Measurements from ENCODE around the gene PRKN.

Gene PRKN

GRCh38 chr6:162264581-162264980 is 463.0 kb downstream of the PRKN start:
- Mint-ChIP-seq H3K4me1 (ENCODE audit: low read depth) (no peaks in the 10 kb centered on the region), H3K27ac (no peak overlapping the region), H3K9me3 (ENCODE audit: low read depth) (peaks cover 5% of the 10 kb centered on the region), H3K4me3 (no peak overlapping the region), H3K27me3 (no peaks in the 10 kb centered on the region), H3K36me3 (peaks cover 13% of the 10 kb centered on the region)

DNA sequence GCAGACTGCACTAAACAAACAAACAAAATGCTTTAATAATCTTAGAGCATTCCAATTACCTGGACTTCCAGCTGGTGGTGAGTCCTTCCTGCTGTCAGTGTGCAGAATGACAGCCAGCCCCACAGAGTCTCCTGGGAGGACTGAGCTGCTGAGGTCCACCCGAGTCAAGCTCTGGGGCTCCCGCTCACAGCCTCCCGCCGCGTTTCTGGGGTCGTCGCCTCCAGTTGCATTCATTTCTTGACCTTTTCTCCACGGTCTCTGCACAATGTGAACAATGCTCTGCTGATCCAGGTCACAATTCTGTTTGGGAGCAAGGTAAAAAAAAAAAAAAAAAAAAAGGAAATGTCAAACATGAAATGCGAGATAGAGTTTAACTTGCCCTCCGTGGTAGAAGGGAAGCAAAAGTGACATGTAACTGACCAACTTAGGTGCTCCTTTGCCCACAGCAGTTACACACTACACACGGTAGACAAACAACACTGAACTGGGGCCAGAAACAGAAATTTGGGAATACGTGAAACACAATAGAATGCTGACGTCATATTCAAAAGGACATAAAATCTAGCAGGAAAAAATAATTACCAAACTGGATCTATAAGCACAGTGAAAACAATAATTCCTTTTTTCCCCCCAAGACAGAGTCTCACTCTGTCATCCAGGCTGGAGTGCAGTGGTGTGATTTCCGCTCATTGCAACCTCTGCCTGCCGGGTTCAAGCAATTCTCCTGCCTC is 464.9 kb downstream of the PRKN start:
- Mint-ChIP-seq H3K4me3 (no peak overlapping the region), H3K27ac (no peak overlapping the region), H3K36me3 (peaks cover 17% of the 10 kb centered on the region), H3K9me3 (ENCODE audit: low read depth) (peaks cover 5% of the 10 kb centered on the region), H3K4me1 (ENCODE audit: low read depth) (no peaks in the 10 kb centered on the region), H3K27me3 (no peaks in the 10 kb centered on the region)

DNA sequence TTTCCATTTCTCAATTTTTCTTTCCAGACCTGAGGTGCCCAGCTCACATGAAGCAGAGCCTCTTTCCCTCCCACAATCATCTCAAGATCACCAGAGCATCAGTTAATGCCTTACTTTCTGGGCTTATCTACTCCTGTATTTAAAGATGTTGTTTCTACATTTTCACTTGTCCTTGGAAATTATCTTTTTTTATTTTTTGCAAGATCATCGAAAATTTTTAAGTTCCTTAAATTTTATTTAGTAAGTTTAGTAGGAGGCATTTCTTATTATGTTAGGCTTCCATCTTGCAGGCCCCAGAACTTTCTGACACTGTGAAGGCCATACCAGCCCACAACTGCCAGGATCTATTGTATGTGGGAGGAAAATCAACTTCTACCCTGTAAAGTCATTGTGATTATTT is 466.0 kb downstream of the PRKN start:
- H3K27ac Mint-ChIP-seq: no peak overlapping the region
- H3K4me3 Mint-ChIP-seq: no peak overlapping the region
- H3K9me3 Mint-ChIP-seq (ENCODE audit: low read depth): peaks cover 5% of the 10 kb centered on the region
- H3K27me3 Mint-ChIP-seq: no peaks in the 10 kb centered on the region
- no peaks in the 10 kb centered on the region for H3K4me1 Mint-ChIP-seq (ENCODE audit: low read depth)
- peaks cover 20% of the 10 kb centered on the region for H3K36me3 Mint-ChIP-seq

DNA sequence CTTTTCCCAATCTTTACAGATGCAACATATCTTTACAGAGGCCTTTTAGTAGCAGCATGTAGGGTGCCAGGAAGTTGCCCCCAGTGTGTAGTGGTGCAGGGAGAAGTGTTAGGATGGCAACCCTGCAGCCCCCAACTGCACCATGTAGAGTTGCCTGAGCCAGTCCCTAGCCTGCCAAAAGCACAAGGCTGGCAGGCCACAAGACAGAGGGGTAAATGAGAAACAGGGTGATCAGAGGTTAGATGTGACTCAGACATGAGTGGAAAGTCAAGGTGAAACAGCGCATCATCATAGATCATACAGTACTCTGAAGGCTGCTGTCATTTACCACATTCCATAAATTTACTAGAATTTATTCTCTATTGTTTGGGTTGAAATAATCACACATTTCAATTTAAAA is 467.5 kb downstream of the PRKN start:
- no peaks in the 10 kb centered on the region for H3K27me3 Mint-ChIP-seq
- peaks cover 4% of the 10 kb centered on the region for H3K9me3 Mint-ChIP-seq (ENCODE audit: low read depth)
- H3K4me3 Mint-ChIP-seq: no peak overlapping the region
- no peaks in the 10 kb centered on the region for H3K4me1 Mint-ChIP-seq (ENCODE audit: low read depth)
- no peak overlapping the region for H3K27ac Mint-ChIP-seq
- peaks cover 20% of the 10 kb centered on the region for H3K36me3 Mint-ChIP-seq

DNA sequence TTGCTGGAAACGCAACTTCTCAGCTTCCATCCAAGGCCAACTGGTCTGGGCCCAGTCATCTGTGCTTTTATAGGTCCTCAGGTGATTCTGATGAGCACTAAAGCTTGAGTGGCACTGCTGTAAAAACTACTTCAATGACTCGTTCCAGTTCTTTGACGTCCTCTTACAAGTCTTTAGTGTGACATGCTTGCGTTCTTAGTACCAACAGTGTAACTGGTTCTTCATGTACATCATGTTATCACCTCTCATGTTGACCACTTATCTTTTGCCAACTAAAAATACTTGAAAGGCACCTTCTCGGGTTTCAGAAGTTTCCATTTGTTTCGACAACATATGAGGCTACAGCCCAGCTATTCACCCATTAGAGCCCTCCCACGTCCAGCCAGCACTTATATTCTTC is 468.9 kb downstream of the PRKN start:
- Mint-ChIP-seq H3K27ac (no peak overlapping the region), H3K36me3 (peaks cover 20% of the 10 kb centered on the region), H3K4me3 (no peak overlapping the region), H3K27me3 (no peaks in the 10 kb centered on the region), H3K4me1 (ENCODE audit: low read depth) (no peaks in the 10 kb centered on the region), H3K9me3 (ENCODE audit: low read depth) (no peaks in the 10 kb centered on the region)

DNA sequence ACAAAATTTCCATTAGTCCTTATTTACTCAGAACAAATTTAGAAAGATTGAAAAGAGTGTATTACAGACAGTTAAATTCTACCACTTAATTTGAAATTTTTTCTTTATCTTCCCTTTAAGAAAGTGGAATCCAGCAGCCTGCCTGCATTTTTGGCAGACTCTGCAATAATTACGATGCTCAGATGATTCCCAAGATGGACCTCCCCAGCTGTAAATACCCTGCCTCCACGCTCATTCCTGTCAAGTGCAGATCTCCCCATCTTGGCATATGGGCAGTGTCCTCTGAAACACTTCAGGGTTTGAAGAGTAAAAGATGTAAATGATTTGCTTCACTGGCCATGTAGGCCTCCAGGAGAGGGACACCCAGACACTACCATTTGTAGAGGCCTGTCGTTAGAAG is 471.2 kb downstream of the PRKN start:
- peaks cover 11% of the 10 kb centered on the region for H3K36me3 Mint-ChIP-seq
- H3K4me1 Mint-ChIP-seq (ENCODE audit: low read depth): no peaks in the 10 kb centered on the region
- no peaks in the 10 kb centered on the region for H3K9me3 Mint-ChIP-seq (ENCODE audit: low read depth)
- no peak overlapping the region for H3K27ac Mint-ChIP-seq
- H3K27me3 Mint-ChIP-seq: no peaks in the 10 kb centered on the region
- H3K4me3 Mint-ChIP-seq: no peak overlapping the region

GRCh38 chr6:162251257-162251656 is 476.3 kb downstream of the PRKN start:
- peaks cover 2% of the 10 kb centered on the region for H3K36me3 Mint-ChIP-seq
- no peaks in the 10 kb centered on the region for H3K4me1 Mint-ChIP-seq (ENCODE audit: low read depth)
- no peak overlapping the region for H3K27ac Mint-ChIP-seq
- H3K27me3 Mint-ChIP-seq: no peaks in the 10 kb centered on the region
- H3K4me3 Mint-ChIP-seq: no peak overlapping the region
- H3K9me3 Mint-ChIP-seq (ENCODE audit: low read depth): no peaks in the 10 kb centered on the region

DNA sequence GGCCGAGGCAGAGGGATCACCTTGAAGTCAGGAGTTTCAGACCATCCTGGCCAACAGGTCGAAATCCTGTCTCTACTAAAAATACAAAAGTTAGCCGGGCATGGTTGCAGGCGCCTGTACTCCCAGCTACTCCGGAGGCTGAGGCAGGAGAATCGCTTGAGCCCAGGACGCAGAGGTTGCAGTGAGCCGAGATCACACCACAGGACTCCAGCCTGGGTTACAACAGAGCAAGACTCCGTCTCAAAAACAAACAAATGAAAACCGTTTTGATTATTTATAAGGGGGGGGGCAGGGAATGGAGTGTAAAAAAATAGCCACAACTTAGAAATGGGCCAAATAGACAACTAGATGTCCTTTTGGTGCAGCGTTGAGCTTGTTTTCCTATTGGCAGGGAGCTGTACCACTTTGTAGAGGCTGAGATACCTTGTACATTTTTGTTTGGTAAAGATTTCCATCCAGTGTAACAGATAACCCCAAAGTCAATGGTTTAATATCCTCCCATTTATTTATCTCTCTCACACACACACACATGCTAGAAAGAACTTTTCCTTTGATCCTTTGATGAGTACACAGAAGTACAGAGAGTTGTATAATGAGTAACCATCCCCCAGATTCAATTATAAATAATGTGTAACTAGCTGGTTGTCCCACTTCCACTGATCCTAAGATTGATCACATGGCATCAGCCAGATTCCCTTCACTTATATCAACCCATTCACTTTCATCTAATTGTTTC is 477.5 kb downstream of the PRKN start:
- peaks cover 2% of the 10 kb centered on the region for H3K36me3 Mint-ChIP-seq
- H3K4me1 Mint-ChIP-seq (ENCODE audit: low read depth): no peaks in the 10 kb centered on the region
- H3K9me3 Mint-ChIP-seq (ENCODE audit: low read depth): no peaks in the 10 kb centered on the region
- no peak overlapping the region for H3K4me3 Mint-ChIP-seq
- H3K27me3 Mint-ChIP-seq: no peaks in the 10 kb centered on the region
- H3K27ac Mint-ChIP-seq: no peak overlapping the region

DNA sequence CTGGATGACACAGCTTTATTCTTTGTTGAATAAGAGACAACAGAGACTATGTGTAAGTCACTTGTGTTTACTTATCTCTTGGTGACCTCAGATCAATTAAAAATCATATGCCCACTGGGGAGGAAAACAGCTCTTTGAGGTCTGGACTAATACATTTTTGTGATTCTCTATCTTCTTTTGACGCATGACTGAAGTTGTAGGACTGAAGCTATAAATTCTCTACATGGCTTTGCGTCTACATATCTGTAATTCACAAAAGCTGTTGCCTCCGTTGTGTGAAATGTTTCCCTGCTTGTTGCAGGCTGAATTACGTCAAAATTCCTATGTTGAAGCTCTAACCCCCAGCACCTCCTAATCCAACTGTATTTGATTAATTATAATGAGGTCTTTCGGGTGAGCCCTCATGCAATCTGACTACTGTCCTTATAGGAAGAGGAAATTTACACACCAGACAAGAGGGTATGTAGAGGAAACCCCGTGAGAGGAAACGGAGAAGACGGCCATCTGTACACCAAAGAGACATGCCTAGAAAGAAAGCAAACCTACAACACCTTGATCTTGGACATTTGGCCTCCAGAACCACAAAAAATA is 481.6 kb downstream of the PRKN start:
- no peaks in the 10 kb centered on the region for H3K27me3 Mint-ChIP-seq

DNA sequence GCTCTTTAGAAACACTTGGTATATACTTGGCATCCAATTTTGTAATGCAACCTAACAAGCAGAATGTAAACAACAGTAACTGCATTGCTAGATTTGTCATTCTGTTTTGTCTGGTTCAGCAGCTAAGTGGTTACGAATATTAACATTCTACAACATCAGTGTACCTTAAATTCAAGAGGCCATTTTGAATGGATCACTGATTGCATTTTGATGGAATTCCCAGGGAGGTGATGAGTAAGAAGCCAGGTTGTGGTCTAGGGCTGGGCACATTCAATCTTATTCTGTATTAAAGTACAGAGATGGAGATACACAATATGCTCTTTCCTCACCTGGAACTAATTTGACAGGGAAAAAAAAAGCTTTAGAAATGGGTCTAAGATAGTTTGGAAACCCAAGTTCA is 483.5 kb downstream of the PRKN start:
- no peaks in the 10 kb centered on the region for H3K9me3 Mint-ChIP-seq (ENCODE audit: low read depth)
- H3K4me3 Mint-ChIP-seq: no peak overlapping the region
- no peaks in the 10 kb centered on the region for H3K4me1 Mint-ChIP-seq (ENCODE audit: low read depth)

More for the DNA sequence above, 481.6 kb downstream of the PRKN start:
- no peaks in the 10 kb centered on the region for H3K4me1 Mint-ChIP-seq (ENCODE audit: low read depth)
- no peak overlapping the region for H3K27ac Mint-ChIP-seq
- H3K9me3 Mint-ChIP-seq (ENCODE audit: low read depth): no peaks in the 10 kb centered on the region
- peaks cover 2% of the 10 kb centered on the region for H3K36me3 Mint-ChIP-seq
- H3K4me3 Mint-ChIP-seq: no peak overlapping the region

DNA sequence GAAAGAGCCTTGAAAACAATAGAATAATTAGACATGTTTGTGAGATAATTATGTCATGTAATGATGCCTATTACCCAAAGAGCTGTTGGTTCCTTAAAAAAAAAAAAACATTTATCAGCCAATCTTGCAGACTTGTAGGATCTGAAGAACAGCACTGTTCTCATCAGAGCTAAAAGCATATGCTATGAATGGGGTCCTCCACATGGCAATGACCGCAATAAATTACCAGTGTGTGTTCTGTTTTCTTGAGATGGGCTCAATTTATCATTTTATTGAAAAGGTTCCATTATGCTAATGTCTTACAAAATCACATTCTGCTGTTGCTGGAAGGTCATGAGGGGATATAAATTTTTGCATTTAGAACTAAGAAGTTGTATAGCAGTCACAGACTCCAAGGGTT is 484.7 kb downstream of the PRKN start:
- Mint-ChIP-seq H3K4me1 (ENCODE audit: low read depth) (no peaks in the 10 kb centered on the region), H3K27ac (no peak overlapping the region), H3K9me3 (ENCODE audit: low read depth) (no peaks in the 10 kb centered on the region), H3K4me3 (no peak overlapping the region), H3K36me3 (peaks cover 2% of the 10 kb centered on the region), H3K27me3 (no peaks in the 10 kb centered on the region)

More for the DNA sequence above, 483.5 kb downstream of the PRKN start:
- Mint-ChIP-seq H3K27me3 (no peaks in the 10 kb centered on the region), H3K36me3 (peaks cover 2% of the 10 kb centered on the region), H3K27ac (no peak overlapping the region)

DNA sequence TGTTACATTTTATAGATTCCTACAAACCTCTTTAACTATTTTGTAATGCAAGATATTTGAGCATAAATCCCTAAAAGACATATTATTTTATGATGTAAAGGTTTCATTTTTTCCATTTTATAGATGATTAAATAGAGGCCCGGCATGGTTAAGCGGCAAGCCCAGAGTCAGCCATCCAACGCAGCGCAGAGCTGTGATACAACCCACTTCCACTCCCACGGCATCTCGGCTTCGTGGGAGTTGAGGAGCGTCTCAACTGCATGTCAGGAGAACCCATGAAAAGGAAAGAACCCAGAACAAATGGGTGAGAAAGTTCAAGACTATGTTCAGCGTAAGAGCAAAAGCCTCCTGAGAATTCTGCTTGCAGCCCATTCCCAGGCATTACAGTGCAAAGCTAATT is 488.2 kb downstream of the PRKN start:
- Mint-ChIP-seq H3K4me3 (no peak overlapping the region), H3K36me3 (peaks cover 2% of the 10 kb centered on the region), H3K4me1 (ENCODE audit: low read depth) (no peaks in the 10 kb centered on the region), H3K9me3 (ENCODE audit: low read depth) (no peaks in the 10 kb centered on the region), H3K27ac (no peak overlapping the region), H3K27me3 (no peaks in the 10 kb centered on the region)

GRCh38 chr6:162238675-162239074 is 488.9 kb downstream of the PRKN start:
- no peaks in the 10 kb centered on the region for H3K9me3 Mint-ChIP-seq (ENCODE audit: low read depth)
- no peaks in the 10 kb centered on the region for H3K27me3 Mint-ChIP-seq
- no peak overlapping the region for H3K4me3 Mint-ChIP-seq
- H3K36me3 Mint-ChIP-seq: no peaks in the 10 kb centered on the region
- no peak overlapping the region for H3K27ac Mint-ChIP-seq
- H3K4me1 Mint-ChIP-seq (ENCODE audit: low read depth): no peaks in the 10 kb centered on the region

GRCh38 chr6:162237331-162237730 is 490.2 kb downstream of the PRKN start:
- no peaks in the 10 kb centered on the region for H3K27me3 Mint-ChIP-seq
- H3K4me3 Mint-ChIP-seq: no peak overlapping the region
- H3K4me1 Mint-ChIP-seq (ENCODE audit: low read depth): no peaks in the 10 kb centered on the region
- H3K36me3 Mint-ChIP-seq: no peaks in the 10 kb centered on the region
- H3K27ac Mint-ChIP-seq: no peak overlapping the region
- no peaks in the 10 kb centered on the region for H3K9me3 Mint-ChIP-seq (ENCODE audit: low read depth)

- Mint-ChIP-seq H3K27ac (no peak overlapping the region), H3K4me3 (no peak overlapping the region), H3K4me1 (ENCODE audit: low read depth) (no peaks in the 10 kb centered on the region), H3K9me3 (ENCODE audit: low read depth) (no peaks in the 10 kb centered on the region), H3K27me3 (no peaks in the 10 kb centered on the region), H3K36me3 (no peaks in the 10 kb centered on the region)
These were observed 492.9 kb downstream of the PRKN start for GRCh38 chr6:162234631-162235030.

All from activated naive CD8-positive, alpha-beta T cell (primary cell).